Spleen (tissue), 11 donors: Measurements from ENCODE around the gene PLCH1. TPM values are rescaled to one million over a fixed set of nuclear protein-coding genes. Genes with fewer than 3 reads are reported as not detected.

ENCODE experiments used
- DNase-seq: peaks from one replicate; pipeline ENCODE4 v3.0.0-alpha.2; 2020
- H3K27ac ChIP-seq, 8 donors: fragments of 200-600 bp; sonication (generic) in 7 of 8; 1 replicate in 4 of 8; 2 replicates in 4 of 8; pipeline versions ENCODE4 v1.5.0 to v1.8.0; 2016 to 2021; ENCODE audit warnings: inconsistent platforms in 4 of 8, mild to moderate bottlenecking in 4 of 8, moderate library complexity in 1 of 8
- H3K27me3 ChIP-seq, 7 donors: fragments of 200-600 bp; sonication (generic) in 6 of 7; replicated peaks in 1 of 7; 1 replicate in 4 of 7; 2 replicates in 3 of 7; pipeline versions ENCODE4 v1.5.0 to v1.8.0; 2016 to 2021; ENCODE audit warnings: inconsistent platforms in 3 of 7, mild to moderate bottlenecking in 1 of 7
- H3K36me3 ChIP-seq, 6 donors: fragments of 200-600 bp; sonication (generic) in 5 of 6; 1 replicate in 4 of 6; 2 replicates in 2 of 6; pipeline versions ENCODE4 v1.5.0 to v1.8.0; 2016 to 2021; ENCODE audit warnings: inconsistent platforms in 2 of 6
- H3K4me1 ChIP-seq, 6 donors: fragments of 200-600 bp; sonication (generic) in 5 of 6; 1 replicate in 3 of 6; 2 replicates in 3 of 6; pipeline versions ENCODE4 v1.5.0 to v1.8.0; 2016 to 2021; ENCODE audit warnings: inconsistent platforms in 3 of 6
- H3K4me3 ChIP-seq, 8 donors: fragments of 200-600 bp; sonication (generic) in 7 of 8; 1 replicate in 4 of 8; 2 replicates in 4 of 8; pipeline versions ENCODE4 v1.5.0 to v1.8.0; 2016 to 2021; ENCODE audit warnings: inconsistent platforms in 4 of 8, mild to moderate bottlenecking in 4 of 8, moderate library complexity in 2 of 8
- H3K9me3 ChIP-seq, 8 donors: fragments of 200-600 bp; sonication (generic) in 7 of 8; 1 replicate in 4 of 8; 2 replicates in 4 of 8; pipeline versions ENCODE4 v1.5.0 to v1.8.0; 2016 to 2021; ENCODE audit warnings: inconsistent platforms in 4 of 8
- POLR2A ChIP-seq, 3 donors: fragments of 450-650 bp; IDR thresholded peaks; one replicate each; pipeline ENCODE4 v1.5.1; 2017; ENCODE audit warnings: antibody characterized with exemption in 3 of 3, mild to moderate bottlenecking in 1 of 3
- POLR2AphosphoS5 ChIP-seq, 3 donors: sonication (generic); formaldehyde crosslinking; IDR thresholded peaks; one replicate each; pipeline ENCODE4 v1.5.1; 2017; ENCODE audit warnings: antibody characterized with exemption in 3 of 3
- WGBS, 5 donors: extraction: QIAGEN DNeasy Blood & Tissue Kit in 3 of 5; methylation state at CpG; one replicate each; pipeline versions ENCODE4 v1.1.5 to v1.1.7; 2013 to 2018; 5-methylcytosine and 5-hydroxymethylcytosine counted together
- intact Hi-C: fragments of 100-400 bp; cut with DNase I; formaldehyde crosslinking; loops from one replicate; pipeline ENCODE4 v1.15.0; 2023; ENCODE audit warnings: low total_unique reads
- polyA plus RNA-seq, 3 donors: library from polyadenylated mRNA; stranded (reverse); fragments of 200-250 nt; gene quantifications; one replicate each; pipeline ENCODE4 v1.2.1, GENCODE V29; 2013
- total RNA-seq, 7 donors: library from RNA; depleted of rRNA in 3 of 7; stranded (reverse); fragments of >200 nt in 3 of 7; fragmentation: NEBNext Ultra II Directional in 4 of 7; extraction: Animal tissue kit (Norgen Biotek cat#: 25700) in 4 of 7; gene quantifications; one replicate each; pipeline versions ENCODE4 v1.1.0 to v1.2.1, GENCODE V29; 2016 to 2021
- TF ChIP-seq, protein P1 (sequence below), 11 experiments: fragments of 200-600 bp in 7 of 11; fragments of 450-650 bp in 4 of 11; sonication (generic) in 4 of 11; IDR thresholded peaks in 8 of 11; conservative IDR thresholded peaks in 3 of 11; 1 replicate in 7 of 11; 2 replicates in 4 of 11; pipeline versions ENCODE4 v1.4.0 to v1.8.0; 2016 to 2021; ENCODE audit warnings: antibody characterized with exemption in 11 of 11, inconsistent platforms in 4 of 11, mild to moderate bottlenecking in 1 of 11
- donor health status: healthy with polysubstance abuse.
- donor health status: DM: no; HTN: no; CAD: no; lungs with moderate emphysema.
- donor health status: DM: no; HTN: no; CAD: no.
- donor health status: Bipolar disorder and iron deficiency.
- donor health status: healthy.
- donor health status: DM: no; HTN: no; CAD: no.
- donor health status: DM: yes; HTN: yes; CAD: no.

PLCH1 gene
- total and polyA plus RNA-seq, 10 donors = 0.02 to 0.37 (median 0.13) TPM; not detected in 1

DNA sequence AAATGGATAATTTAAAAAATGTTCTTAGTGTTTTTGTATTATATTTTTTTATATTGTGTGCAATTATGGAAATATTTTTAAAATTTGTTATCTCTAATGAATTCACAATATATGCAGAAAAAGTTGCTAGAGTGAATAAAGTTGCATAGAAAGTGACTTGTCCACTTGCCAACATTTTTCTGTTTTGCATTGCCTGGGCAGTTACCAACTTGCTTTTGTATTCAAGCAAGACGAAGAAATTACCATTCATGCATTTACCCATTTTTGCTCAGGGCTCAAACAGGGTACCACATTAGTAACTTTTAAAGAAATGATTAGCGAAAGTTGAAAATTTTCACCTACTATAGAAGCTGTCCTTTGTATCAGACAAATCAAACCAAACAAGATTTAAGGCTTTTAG lies 298.5 kb downstream of the PLCH1 start:
- Histone ChIP-seq H3K4me1 (no peaks in the 10 kb centered on the region), H3K27me3 (no peaks in the 10 kb centered on the region), H3K36me3 (no peaks in the 10 kb centered on the region), H3K9me3 (no peaks in the 10 kb centered on the region), H3K27ac (no peak overlapping the region), H3K4me3 (no peak overlapping the region)
- intact Hi-C loops = no loop called here
- 80 to 96% (median 92%) methylated on average over 2 of the region's 2 CpGs for WGBS, 5 donors
- DNase-seq = no peak
- TF ChIP-seq POLR2A (IDR thresholded peaks at IDR 0.05) (no peak), POLR2AphosphoS5 (IDR thresholded peaks at IDR 0.05) (no peak)
- TF ChIP-seq, protein P1, sequence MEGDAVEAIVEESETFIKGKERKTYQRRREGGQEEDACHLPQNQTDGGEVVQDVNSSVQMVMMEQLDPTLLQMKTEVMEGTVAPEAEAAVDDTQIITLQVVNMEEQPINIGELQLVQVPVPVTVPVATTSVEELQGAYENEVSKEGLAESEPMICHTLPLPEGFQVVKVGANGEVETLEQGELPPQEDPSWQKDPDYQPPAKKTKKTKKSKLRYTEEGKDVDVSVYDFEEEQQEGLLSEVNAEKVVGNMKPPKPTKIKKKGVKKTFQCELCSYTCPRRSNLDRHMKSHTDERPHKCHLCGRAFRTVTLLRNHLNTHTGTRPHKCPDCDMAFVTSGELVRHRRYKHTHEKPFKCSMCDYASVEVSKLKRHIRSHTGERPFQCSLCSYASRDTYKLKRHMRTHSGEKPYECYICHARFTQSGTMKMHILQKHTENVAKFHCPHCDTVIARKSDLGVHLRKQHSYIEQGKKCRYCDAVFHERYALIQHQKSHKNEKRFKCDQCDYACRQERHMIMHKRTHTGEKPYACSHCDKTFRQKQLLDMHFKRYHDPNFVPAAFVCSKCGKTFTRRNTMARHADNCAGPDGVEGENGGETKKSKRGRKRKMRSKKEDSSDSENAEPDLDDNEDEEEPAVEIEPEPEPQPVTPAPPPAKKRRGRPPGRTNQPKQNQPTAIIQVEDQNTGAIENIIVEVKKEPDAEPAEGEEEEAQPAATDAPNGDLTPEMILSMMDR (IDR thresholded peaks at IDR 0.05 in 8 of 11, conservative IDR thresholded peaks at IDR 0.05 in 3 of 11) = no peak

DNA sequence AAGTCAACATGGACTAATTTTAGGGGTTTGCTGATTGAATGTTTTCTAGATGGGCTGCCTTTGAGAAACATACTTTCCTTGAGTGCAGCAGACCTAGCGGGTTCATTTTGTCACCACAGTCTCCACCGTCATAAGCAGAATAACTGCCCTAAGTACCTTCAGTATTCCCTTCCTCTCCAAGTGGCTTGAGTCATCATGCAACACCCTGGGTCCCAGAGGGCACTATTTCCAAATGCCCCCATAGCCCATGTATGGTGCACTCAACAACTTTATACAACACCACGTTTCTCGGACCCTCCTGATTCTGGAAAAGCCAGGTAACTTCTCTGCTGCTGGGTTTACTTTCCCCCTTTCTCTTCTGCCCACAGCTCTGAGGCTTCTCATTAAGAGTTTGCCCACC lies 300.1 kb downstream of the PLCH1 start:
- WGBS, 5 donors = 86 to 94% (median 93%) methylated on average over 4 of the region's 4 CpGs
- TF ChIP-seq, protein P1 (IDR thresholded peaks at IDR 0.05 in 8 of 11, conservative IDR thresholded peaks at IDR 0.05 in 3 of 11) = no peak
- TF ChIP-seq POLR2AphosphoS5 (IDR thresholded peaks at IDR 0.05) (no peak), POLR2A (IDR thresholded peaks at IDR 0.05) (no peak)
- Histone ChIP-seq H3K36me3 (no peaks in the 10 kb centered on the region), H3K27me3 (no peaks in the 10 kb centered on the region), H3K4me3 (no peak overlapping the region), H3K9me3 (no peaks in the 10 kb centered on the region), H3K4me1 (no peaks in the 10 kb centered on the region), H3K27ac (no peak overlapping the region)
- intact Hi-C loops = no loop called here
- DNase-seq = no peak

DNA sequence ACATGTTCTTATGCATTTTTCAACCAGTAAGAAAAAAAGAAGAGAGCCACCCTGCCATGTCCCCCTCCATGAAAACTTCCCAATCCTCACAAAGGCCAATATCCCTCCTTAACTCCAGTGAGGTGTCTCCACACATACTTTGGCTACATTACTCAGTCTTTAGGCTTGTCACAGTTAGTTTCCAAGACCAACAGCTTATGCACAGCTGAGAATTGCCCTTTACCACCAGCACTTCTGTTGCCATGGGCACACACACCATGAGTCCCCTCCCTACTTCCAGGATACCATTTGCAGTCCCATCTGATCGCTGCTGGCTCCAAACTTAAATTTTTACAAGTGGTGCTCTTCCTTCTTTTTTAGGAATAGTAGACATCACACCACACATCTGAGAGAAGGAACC lies 301.1 kb downstream of the PLCH1 start:
- Histone ChIP-seq H3K36me3 (no peaks in the 10 kb centered on the region), H3K4me3 (no peak overlapping the region), H3K4me1 (no peaks in the 10 kb centered on the region), H3K27ac (no peak overlapping the region), H3K27me3 (no peaks in the 10 kb centered on the region), H3K9me3 (no peaks in the 10 kb centered on the region)
- intact Hi-C loops = no loop called here
- TF ChIP-seq POLR2AphosphoS5 (IDR thresholded peaks at IDR 0.05) (no peak), POLR2A (IDR thresholded peaks at IDR 0.05) (no peak)
- TF ChIP-seq, protein P1 (IDR thresholded peaks at IDR 0.05 in 8 of 11, conservative IDR thresholded peaks at IDR 0.05 in 3 of 11) = no peak
- 74 to 90% (median 82%) methylated on average over 1 of the region's 1 CpG for WGBS, 5 donors
- DNase-seq = no peak

DNA sequence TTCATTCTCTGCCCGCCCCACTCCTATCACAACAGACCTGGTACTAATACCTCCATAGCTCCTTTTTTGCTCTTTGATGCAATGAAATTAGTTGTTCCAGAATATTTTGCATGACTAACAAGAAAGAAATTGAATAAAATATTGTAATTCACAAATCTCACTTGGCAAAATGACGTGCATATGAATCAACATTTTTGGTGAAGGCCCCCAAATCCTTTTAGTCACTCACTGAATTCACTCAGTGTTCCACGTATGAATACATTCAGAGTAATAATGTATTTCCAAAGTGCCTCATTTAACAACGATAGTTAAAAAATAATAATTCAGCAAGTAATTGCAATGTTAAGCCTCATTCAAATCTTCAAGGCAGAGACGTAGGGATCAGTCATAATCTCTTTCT lies 302.8 kb downstream of the PLCH1 start:
- Histone ChIP-seq H3K4me3 (no peak overlapping the region), H3K4me1 (no peaks in the 10 kb centered on the region), H3K36me3 (no peaks in the 10 kb centered on the region), H3K27ac (no peak overlapping the region), H3K9me3 (no peaks in the 10 kb centered on the region), H3K27me3 (no peaks in the 10 kb centered on the region)
- WGBS, 5 donors = 88 to 92% (median 90%) methylated on average over 5 of the region's 5 CpGs
- TF ChIP-seq POLR2A (IDR thresholded peaks at IDR 0.05) = no peak
- no peak for TF ChIP-seq POLR2AphosphoS5 (IDR thresholded peaks at IDR 0.05)
- TF ChIP-seq, protein P1 (IDR thresholded peaks at IDR 0.05 in 8 of 11, conservative IDR thresholded peaks at IDR 0.05 in 3 of 11) = no peak
- intact Hi-C loops = no loop called here
- DNase-seq = no peak
